ENCODE results near the gene AADACL4.

The AADACL4 gene

GRCh38 chr1:12614402-12615158, 29.3 kb upstream of the AADACL4 start:
- DNase-seq = no peak

- DNase-seq = peak; percentile 54
Measured at GRCh38 chr1:12615159-12615864, 28.6 kb upstream of the AADACL4 start.

GRCh38 chr1:12615865-12616708, 27.8 kb upstream of the AADACL4 start:
- DNase-seq = peak; percentile 54

GRCh38 chr1:12616709-12617373, 27.0 kb upstream of the AADACL4 start:
- DNase-seq = no peak

- no peak for DNase-seq
Measured at GRCh38 chr1:12617511-12617900, 26.4 kb upstream of the AADACL4 start.

- DNase-seq = peak; percentile 78
Measured at GRCh38 chr1:12617901-12618660, 25.8 kb upstream of the AADACL4 start, which contains the start of gene DHRS3. TSS of gene DHRS3 (minus strand) at chr1:12618210. CDS start at chr1:12617348, 862 bp downstream.

GRCh38 chr1:12618661-12618964, 25.3 kb upstream of the AADACL4 start:
- no peak for DNase-seq

- peak; percentile 16 for DNase-seq
Measured at GRCh38 chr1:12618965-12619791, 24.7 kb upstream of the AADACL4 start.

- peak; percentile 80 for DNase-seq
Measured at GRCh38 chr1:12619792-12620487, 23.9 kb upstream of the AADACL4 start.

- no peak for DNase-seq
Measured at GRCh38 chr1:12620488-12620865, 23.4 kb upstream of the AADACL4 start.

GRCh38 chr1:12620931-12621330, 23.0 kb upstream of the AADACL4 start:
- no peak for DNase-seq

GRCh38 chr1:12621346-12622335, 22.2 kb upstream of the AADACL4 start:
- DNase-seq = no peak

GRCh38 chr1:12622506-12622905, 21.4 kb upstream of the AADACL4 start:
- no peak for DNase-seq

GRCh38 chr1:12625276-12625675, 18.6 kb upstream of the AADACL4 start:
- DNase-seq = no peak

- no peak for DNase-seq
Measured at GRCh38 chr1:12626888-12627287, 17.0 kb upstream of the AADACL4 start.

- DNase-seq = no peak
Measured at GRCh38 chr1:12627296-12627695, 16.6 kb upstream of the AADACL4 start.

- DNase-seq = no peak
Measured at GRCh38 chr1:12629511-12629956, 14.4 kb upstream of the AADACL4 start.

- no peak for DNase-seq
Measured at GRCh38 chr1:12629985-12630760, 13.7 kb upstream of the AADACL4 start.

Measured in midbrain (tissue), 1 donor.